K562 (cell line): ENCODE results near the gene RELL2. TPM values are rescaled to one million over a fixed set of nuclear protein-coding genes. Genes with fewer than 3 reads are reported as not detected.

Source experiments
- ATF6 ChIP-seq: sonication (generic); formaldehyde crosslinking; IDR thresholded peaks from 2 replicates; pipeline ENCODE4 v1.4.0; 2020; ENCODE audit warnings: mild to moderate bottlenecking, missing genetic modification reagents
- BDP1 ChIP-seq: IDR thresholded peaks from 3 replicates; pipeline ENCODE4 v1.6.1; 2011; ENCODE audit not compliant: insufficient read length, insufficient read depth
- CBFB ChIP-seq: sonication (generic); formaldehyde crosslinking; IDR thresholded peaks from 2 replicates; pipeline ENCODE4 v1.4.0; 2020; ENCODE audit warnings: mild to moderate bottlenecking, missing genetic modification reagents
- DACH1 ChIP-seq: fragments of 450-650 bp; IDR thresholded peaks from 2 replicates; pipeline ENCODE4 v1.6.1; 2018; ENCODE audit not compliant: partially characterized antibody
- EGR1 ChIP-seq: fragments of 450-650 bp; conservative IDR thresholded peaks from 2 replicates; pipeline ENCODE4 v1.6.1; 2017; ENCODE audit warnings: mild to moderate bottlenecking
- HIVEP1 ChIP-seq: fragments of 250-450 bp; sonication (Bioruptor Pico); IDR thresholded peaks from 2 replicates; pipeline ENCODE4 v1.4.0; 2020; ENCODE audit warnings: mild to moderate bottlenecking
- JUN ChIP-seq, 2 experiments: sonication (generic) in 1 of 2; formaldehyde crosslinking in 1 of 2; IDR thresholded peaks; 2 replicates each; pipeline versions ENCODE4 v1.6.1 to v1.8.0; 2012 to 2022; ENCODE audit warnings: borderline replicate concordance in 2 of 2, mild to moderate bottlenecking in 2 of 2, improper control_type of control experiment in 1 of 2, low read depth in 1 of 2, low read length in 1 of 2, missing genetic modification reagents in 1 of 2
- KAT8 ChIP-seq: fragments of 450-650 bp; IDR thresholded peaks from 2 replicates; pipeline ENCODE4 v1.6.1; 2016; ENCODE audit warnings: low read depth, mild to moderate bottlenecking
- KDM1A ChIP-seq, 2 experiments: fragments of 450-650 bp; IDR thresholded peaks; 2 replicates each; pipeline ENCODE4 v1.6.1; 2016; ENCODE audit warnings: mild to moderate bottlenecking in 2 of 2
- MAFG ChIP-seq: fragments of 450-650 bp; conservative IDR thresholded peaks from 2 replicates; pipeline ENCODE4 v1.6.1; 2016; ENCODE audit warnings: missing genetic modification characterization, missing compliant biosample characterization
- NCOA6 ChIP-seq: fragments of 450-650 bp; IDR thresholded peaks from 2 replicates; pipeline ENCODE4 v1.6.1; 2017; ENCODE audit warnings: mild to moderate bottlenecking
- NFIC ChIP-seq: fragments of 450-650 bp; IDR thresholded peaks from 2 replicates; pipeline ENCODE4 v1.6.1; 2017; ENCODE audit warnings: mild to moderate bottlenecking, inconsistent platforms
- NR3C1 ChIP-seq: sonication (generic); formaldehyde crosslinking; IDR thresholded peaks from 2 replicates; pipeline ENCODE4 v1.8.1; 2022; ENCODE audit warnings: missing genetic modification reagents
- RAD51 ChIP-seq: fragments of 450-650 bp; IDR thresholded peaks from 2 replicates; pipeline ENCODE4 v1.7.1; 2016; ENCODE audit warnings: low read depth, mild to moderate bottlenecking, borderline replicate concordance
- RREB1 ChIP-seq: fragments of 250-450 bp; sonication (Bioruptor Pico); IDR thresholded peaks from 2 replicates; pipeline ENCODE4 v1.4.0; 2020
- SAFB ChIP-seq: fragments of 200-400 bp; formaldehyde crosslinking; IDR thresholded peaks from 2 replicates; pipeline ENCODE4 v1.6.1; 2017; ENCODE audit warnings: low read depth, low read length, borderline replicate concordance
- SPI1 ChIP-seq: IDR thresholded peaks from 2 replicates; pipeline ENCODE4 v1.6.1; 2011; ENCODE audit warnings: low read depth, low read length, control low read depth, borderline replicate concordance
- TCF3 ChIP-seq: sonication (generic); formaldehyde crosslinking; IDR thresholded peaks from 2 replicates; pipeline ENCODE4 v1.4.0; 2020; ENCODE audit warnings: mild to moderate bottlenecking, missing genetic modification reagents
- ZNF121 ChIP-seq: sonication (generic); formaldehyde crosslinking; conservative IDR thresholded peaks from 2 replicates; pipeline ENCODE4 v1.8.0; 2022; ENCODE audit warnings: missing genetic modification reagents
- ZNF175 ChIP-seq: fragments of 200-800 bp; sonication (Bioruptor generic); IDR thresholded peaks from 2 replicates; pipeline ENCODE4 v1.6.1; 2016; ENCODE audit warnings: low read depth, mild to moderate bottlenecking, missing genetic modification characterization, missing compliant biosample characterization
- ZNF274 ChIP-seq: IDR thresholded peaks from 2 replicates; pipeline ENCODE4 v1.6.1; 2011; ENCODE audit warnings: low read depth, mild to moderate bottlenecking, low read length, moderate library complexity, borderline replicate concordance
- ZNF316 ChIP-seq: fragments of 450-650 bp; IDR thresholded peaks from 2 replicates; pipeline ENCODE4 v1.6.1; 2016
- ZNF589 ChIP-seq: fragments of 200-800 bp; sonication (Bioruptor generic); IDR thresholded peaks from 2 replicates; pipeline ENCODE4 v1.6.1; 2016; ENCODE audit warnings: low read depth, missing genetic modification characterization, missing compliant biosample characterization
- polyA plus RNA-seq, 8 experiments: library from polyadenylated mRNA; depleted of rRNA in 4 of 8; stranded (reverse) in 5 of 8; unstranded in 3 of 8; fragments of >200 nt; fragmentation: Nextera tagmentation in 2 of 8; fragmentation: Illumina TruSeq in 1 of 8; extraction: Ambion mirVana in 2 of 8; extraction: Trizol in 1 of 8; gene quantifications; 2 replicates each; pipeline versions ENCODE4 v1.2.1 to v1.2.3, GENCODE V29; 2011 to 2014; ENCODE audit warnings: inconsistent platforms in 1 of 8, missing spikeins in 1 of 8
- total RNA-seq, 7 experiments: library from RNA; depleted of rRNA in 6 of 7; stranded (reverse); fragments of >200 nt in 6 of 7; fragmentation: Illumina TruSeq in 2 of 7; extraction: Trizol in 2 of 7; gene quantifications; 2 replicates each; pipeline versions ENCODE4 v1.2.1 to v1.2.3, GENCODE V29; 2011 to 2021; ENCODE audit warnings: low replicate concordance in 1 of 7

RELL2 gene
- total and polyA plus RNA-seq, 9 of the 15 experiments (the other 6 are each of a cell fraction or from before 2014, with no cell fraction given) = 0.06 to 36.0 (median 14.3) TPM

- TF ChIP-seq NFIC = peak; percentile 52
- no peak for TF ChIP-seq ZNF589
- no peak for TF ChIP-seq ZNF175 (CRISPR knock-in tag)
- TF ChIP-seq NR3C1 = no peak
- no peak for TF ChIP-seq KAT8
- TF ChIP-seq MAFG (tag) = no peak
- no peak for TF ChIP-seq SAFB
- peak; percentile 13; the same call in 1 of the 2 replicates for TF ChIP-seq ZNF316
- no peak for TF ChIP-seq ATF6 (CRISPR knock-in tag)
- peak; percentile 26 to 56; a peak in 2 of 4 replicates for TF ChIP-seq KDM1A (IDR thresholded peaks at IDR 0.05)
- TF ChIP-seq CBFB (CRISPR knock-in tag) = no peak
- no peak for TF ChIP-seq HIVEP1
- no peak for TF ChIP-seq TCF3 (CRISPR knock-in tag)
- no peak for TF ChIP-seq ZNF121 (CRISPR knock-in tag)
- no peak for TF ChIP-seq BDP1
- TF ChIP-seq SPI1 = peak; percentile 63; the same call in 1 of the 2 replicates
- TF ChIP-seq EGR1 = peak; percentile 49
- TF ChIP-seq ZNF274 = no peak
- TF ChIP-seq JUN (IDR thresholded peaks at IDR 0.05; ENCODE audit: borderline replicate concordance, low read depth, low read length) = peak; percentile 49; the same call in 1 of the 2 replicates
- TF ChIP-seq JUN (CRISPR knock-in tag; IDR thresholded peaks at IDR 0.05; ENCODE audit: borderline replicate concordance) = no peak
- no peak for TF ChIP-seq NCOA6
- no peak for TF ChIP-seq DACH1
- no peak for TF ChIP-seq RREB1 (CRISPR knock-in tag)
- TF ChIP-seq RAD51 = no peak
Measured at GRCh38 chr5:141618030-141618803, 18.6 kb upstream of the RELL2 start (continued).
